ENCODE results near the gene CDH24.

- TF ChIP-seq CTCF (IDR thresholded peaks at IDR 0.05; ENCODE audit: borderline replicate concordance, extremely low read depth, low read length, poor library complexity, severe bottlenecking), result no peak
- no peak for TF ChIP-seq EZH2 (IDR thresholded peaks at IDR 0.05; ENCODE audit: borderline replicate concordance, low read depth, low read length, severe bottlenecking)
These were observed 54.7 kb downstream of the CDH24 start for GRCh38 chr14:23002592-23002991.
